ENCODE results near the gene RASSF8.

- no peak for TF ChIP-seq CTCF (IDR thresholded peaks at IDR 0.05 in 8 of 11, conservative IDR thresholded peaks at IDR 0.05 in 3 of 11)
- TF ChIP-seq POLR2A (IDR thresholded peaks at IDR 0.05): no peak
- no peak for TF ChIP-seq POLR2AphosphoS5 (IDR thresholded peaks at IDR 0.05)
Measured at GRCh38 chr12:26036877-26037276, 78.4 kb downstream of the RASSF8 start.

Data from spleen (tissue), 7 donors.